ENCODE data around the gene CCDC59. TPM values are rescaled to one million over a fixed set of nuclear protein-coding genes. Genes with fewer than 3 reads are reported as not detected.
A peak's percentile ranks its signal among the peaks of the same experiment; 100 is the strongest.
"Not testable (repeated sequence)": the region's sequence is repeated elsewhere in the genome, so short reads cannot be mapped to it uniquely, and the experiment has no call there.

Gene CCDC59
- polyA plus RNA-seq, 4 donors = 40.2 to 61.7 (median 42.8) TPM

DNA sequence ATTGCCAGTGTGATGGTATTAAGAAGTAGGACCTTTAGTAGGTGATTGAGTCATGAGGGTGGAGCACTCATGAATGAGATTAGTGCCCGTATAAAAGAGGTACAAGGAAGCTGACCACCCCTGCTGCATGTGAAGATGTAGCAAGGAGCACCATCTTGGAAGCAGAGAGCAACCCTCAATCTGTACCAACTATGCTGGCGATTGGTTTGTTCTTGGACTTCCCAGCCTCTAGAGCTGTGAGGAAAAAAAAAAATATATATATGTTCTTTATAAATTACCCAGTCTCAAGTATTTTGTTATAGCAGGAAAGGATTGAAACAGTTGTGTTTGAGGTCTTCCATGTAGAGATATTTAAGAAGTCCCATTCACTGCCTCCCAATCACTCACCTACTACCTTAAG, 17.0 kb upstream of the CCDC59 start:
- H3K4me3 ChIP-seq (ENCODE audit: low read depth in 1 of 3, low read length in 3 of 3) = no peak overlapping the region
- H3K27me3 ChIP-seq (ENCODE audit: control insufficient read depth in 3 of 3, insufficient read depth in 3 of 3, low read length in 3 of 3) = no peaks in the 10 kb centered on the region
- DNase-seq (no peak), FAIRE-seq (no peak)
- H3K9me3 ChIP-seq (ENCODE audit: control insufficient read depth in 2 of 2, insufficient read depth in 1 of 2, low read depth in 1 of 2, low read length in 1 of 2) = peaks cover 0 to 14% of the 10 kb centered on the region in 2 donors
- peaks cover 0 to 7% (median 0%) of the 10 kb centered on the region in 3 donors for H3K36me3 ChIP-seq (ENCODE audit: control insufficient read depth in 3 of 3, insufficient read depth in 2 of 3, low read depth in 1 of 3, low read length in 3 of 3)
- no peak overlapping the region for H3K27ac ChIP-seq (ENCODE audit: low read depth in 1 of 3, low read length in 2 of 3)
- no peaks in the 10 kb centered on the region for H3K4me1 ChIP-seq (ENCODE audit: control insufficient read depth in 3 of 3, insufficient read depth in 2 of 3, low read depth in 1 of 3, low read length in 2 of 3)
- WGBS, 3 donors = 86 to 95% (median 89%) methylated on average over 2 of the region's 2 CpGs

DNA sequence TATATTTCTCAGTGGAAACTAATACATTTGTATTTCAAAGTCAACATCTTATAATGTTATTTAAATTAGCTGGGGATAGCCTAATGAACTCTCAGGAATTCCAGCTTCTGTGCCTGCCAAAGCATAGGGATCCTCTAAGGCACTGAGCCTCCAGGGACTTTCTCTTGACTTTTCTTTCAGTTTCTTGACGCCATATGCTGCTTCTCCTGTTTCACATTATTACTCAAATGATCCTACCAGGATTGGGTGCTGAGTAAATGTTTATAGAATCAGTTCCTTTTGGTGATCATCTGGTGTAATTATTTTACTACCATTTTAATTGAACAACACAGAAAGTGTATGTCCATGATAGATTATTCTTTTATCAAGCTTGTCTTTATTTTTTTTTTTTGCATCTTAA, 8.0 kb upstream of the CCDC59 start:
- Histone ChIP-seq H3K27ac (ENCODE audit: low read depth in 1 of 3, low read length in 2 of 3) (no peak overlapping the region), H3K4me3 (ENCODE audit: low read depth in 1 of 3, low read length in 3 of 3) (no peak overlapping the region), H3K4me1 (ENCODE audit: control insufficient read depth in 3 of 3, insufficient read depth in 2 of 3, low read depth in 1 of 3, low read length in 2 of 3) (no peaks in the 10 kb centered on the region), H3K36me3 (ENCODE audit: control insufficient read depth in 3 of 3, insufficient read depth in 2 of 3, low read depth in 1 of 3, low read length in 3 of 3) (peaks cover 0 to 7% (median 3%) of the 10 kb centered on the region in 3 donors), H3K27me3 (ENCODE audit: control insufficient read depth in 3 of 3, insufficient read depth in 3 of 3, low read length in 3 of 3) (no peaks in the 10 kb centered on the region), H3K9me3 (ENCODE audit: control insufficient read depth in 2 of 2, insufficient read depth in 1 of 2, low read depth in 1 of 2, low read length in 1 of 2) (peaks cover 0 to 2% of the 10 kb centered on the region in 2 donors)
- 53 to 75% (median 71%) methylated on average over 1 of the region's 1 CpG for WGBS, 3 donors
- FAIRE-seq = no peak
- no peak for DNase-seq

DNA sequence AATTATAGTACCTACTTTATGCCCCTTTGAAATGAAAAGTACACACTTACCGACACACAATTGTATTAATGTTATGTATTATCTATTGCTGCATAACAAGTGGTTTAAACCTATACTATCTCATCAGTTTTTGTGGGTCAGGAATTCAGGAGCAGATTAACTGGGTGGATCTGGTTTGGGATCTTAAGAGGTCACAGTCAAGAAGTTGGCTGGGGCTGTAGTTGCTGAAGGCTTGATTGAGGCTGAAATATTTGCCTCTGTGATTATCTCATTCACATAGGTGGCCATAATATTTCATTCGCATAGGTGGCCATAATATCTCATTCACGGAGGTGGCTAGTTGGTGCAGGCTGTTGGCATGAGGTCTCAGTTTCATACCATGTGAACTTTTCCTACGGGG, 5.8 kb upstream of the CCDC59 start:
- peaks cover 0 to 3% (median 3%) of the 10 kb centered on the region in 3 donors for H3K4me1 ChIP-seq (ENCODE audit: control insufficient read depth in 3 of 3, insufficient read depth in 2 of 3, low read depth in 1 of 3, low read length in 2 of 3)
- WGBS, 3 donors = 83 to 90% (median 87%) methylated on average over 4 of the region's 4 CpGs
- H3K36me3 ChIP-seq (ENCODE audit: control insufficient read depth in 3 of 3, insufficient read depth in 2 of 3, low read depth in 1 of 3, low read length in 3 of 3) = peaks cover 0 to 3% (median 0%) of the 10 kb centered on the region in 3 donors
- DNase-seq = no peak
- no peak overlapping the region for H3K27ac ChIP-seq (ENCODE audit: low read depth in 1 of 3, low read length in 2 of 3)
- FAIRE-seq = no peak
- no peak overlapping the region for H3K4me3 ChIP-seq (ENCODE audit: low read depth in 1 of 3, low read length in 3 of 3)
- H3K27me3 ChIP-seq (ENCODE audit: control insufficient read depth in 3 of 3, insufficient read depth in 3 of 3, low read length in 3 of 3) = no peaks in the 10 kb centered on the region
- no peaks in the 10 kb centered on the region for H3K9me3 ChIP-seq (ENCODE audit: control insufficient read depth in 2 of 2, insufficient read depth in 1 of 2, low read depth in 1 of 2, low read length in 1 of 2)

DNA sequence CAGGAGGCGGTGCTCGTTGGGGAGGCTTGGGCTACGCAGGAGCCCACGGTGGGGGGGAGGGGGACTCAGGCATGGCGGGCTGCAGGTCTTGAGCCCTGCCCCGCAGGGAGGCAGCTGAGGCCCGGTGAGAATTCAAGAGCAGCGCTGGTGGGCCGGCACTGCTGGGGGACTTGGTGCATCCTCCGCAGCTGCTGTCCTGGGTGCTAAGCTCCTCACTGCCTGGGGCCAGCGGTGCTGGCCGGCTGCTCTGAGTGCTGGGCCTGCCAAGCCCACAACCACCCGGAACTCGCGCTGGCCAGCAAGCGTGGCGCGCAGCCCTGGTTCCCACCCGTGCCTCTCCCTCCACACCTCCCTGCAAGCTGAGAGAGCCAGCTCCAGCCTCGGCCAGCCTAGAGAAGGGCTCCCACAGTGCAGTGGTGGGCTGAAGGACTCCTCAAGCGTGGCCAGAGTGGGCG, 3.3 kb upstream of the CCDC59 start:
- no peak for FAIRE-seq

DNA sequence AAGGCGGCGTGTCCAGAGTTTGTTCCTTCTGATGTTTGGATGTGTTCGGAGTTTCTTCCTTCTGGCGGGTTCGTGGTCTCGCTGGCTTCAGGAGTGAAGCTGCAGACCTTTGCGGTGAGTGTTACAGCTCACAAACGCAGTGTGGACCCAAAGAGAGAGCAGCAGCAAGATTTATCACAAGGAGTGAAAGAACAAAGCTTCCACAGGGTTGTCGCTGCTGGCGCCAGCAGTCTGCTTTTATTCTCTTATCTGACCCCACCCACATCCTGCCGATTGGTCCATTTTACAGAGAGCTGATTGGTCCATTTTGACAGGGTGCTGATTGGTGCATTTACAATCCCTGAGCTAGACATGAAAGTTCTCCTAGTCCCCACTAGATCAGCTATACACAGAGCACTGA, 2.6 kb upstream of the CCDC59 start:
- DNase-seq; H3K4me1 ChIP-seq (ENCODE audit: control insufficient read depth in 3 of 3, insufficient read depth in 2 of 3, low read depth in 1 of 3, low read length in 2 of 3); H3K9me3 ChIP-seq (ENCODE audit: control insufficient read depth in 2 of 2, insufficient read depth in 1 of 2, low read depth in 1 of 2, low read length in 1 of 2); H3K4me3 ChIP-seq (ENCODE audit: low read depth in 1 of 3, low read length in 3 of 3); H3K27me3 ChIP-seq (ENCODE audit: control insufficient read depth in 3 of 3, insufficient read depth in 3 of 3, low read length in 3 of 3); H3K27ac ChIP-seq (ENCODE audit: low read depth in 1 of 3, low read length in 2 of 3); FAIRE-seq; H3K36me3 ChIP-seq (ENCODE audit: control insufficient read depth in 3 of 3, insufficient read depth in 2 of 3, low read depth in 1 of 3, low read length in 3 of 3): not testable (repeated sequence)
- 95 to 98% (median 96%) methylated on average over 11 of the region's 11 CpGs for WGBS, 3 donors

More for the DNA sequence above, 3.3 kb upstream of the CCDC59 start:
- peaks cover 0 to 3% (median 0%) of the 10 kb centered on the region in 3 donors for H3K36me3 ChIP-seq (ENCODE audit: control insufficient read depth in 3 of 3, insufficient read depth in 2 of 3, low read depth in 1 of 3, low read length in 3 of 3)
- no peaks in the 10 kb centered on the region for H3K9me3 ChIP-seq (ENCODE audit: control insufficient read depth in 2 of 2, insufficient read depth in 1 of 2, low read depth in 1 of 2, low read length in 1 of 2)
- H3K27me3 ChIP-seq (ENCODE audit: control insufficient read depth in 3 of 3, insufficient read depth in 3 of 3, low read length in 3 of 3) = no peaks in the 10 kb centered on the region
- no peak for DNase-seq
- 89 to 91% (median 91%) methylated on average over 20 to 22 of the region's 22 CpGs for WGBS, 3 donors
- no peak overlapping the region for H3K4me3 ChIP-seq (ENCODE audit: low read depth in 1 of 3, low read length in 3 of 3)
- H3K4me1 ChIP-seq (ENCODE audit: control insufficient read depth in 3 of 3, insufficient read depth in 2 of 3, low read depth in 1 of 3, low read length in 2 of 3) = peaks cover 0 to 6% (median 3%) of the 10 kb centered on the region in 3 donors
- H3K27ac ChIP-seq (ENCODE audit: low read depth in 1 of 3, low read length in 2 of 3) = no peak overlapping the region

DNA sequence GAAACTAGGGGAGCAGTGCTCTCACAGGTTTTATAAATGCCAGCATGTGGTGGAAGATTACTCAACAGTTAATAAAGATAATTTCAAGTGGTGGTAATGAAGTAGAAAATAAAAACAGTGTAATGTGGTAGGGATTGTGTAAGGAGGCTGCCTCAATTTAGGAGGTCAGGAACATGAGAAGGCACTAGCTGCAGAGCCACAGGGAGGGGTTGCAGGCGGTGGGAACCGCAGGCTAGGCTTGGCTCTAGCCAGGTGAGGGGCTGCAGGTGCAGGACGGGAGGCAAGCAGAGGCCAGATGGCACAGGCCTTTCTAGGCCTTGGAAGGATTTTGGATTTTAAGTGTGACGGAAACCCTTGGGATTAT, 910 bp upstream of the CCDC59 start:
- Histone ChIP-seq H3K36me3 (ENCODE audit: control insufficient read depth in 3 of 3, insufficient read depth in 2 of 3, low read depth in 1 of 3, low read length in 3 of 3) (peaks cover 3% of the 10 kb centered on the region in 3 donors), H3K4me1 (ENCODE audit: control insufficient read depth in 3 of 3, insufficient read depth in 2 of 3, low read depth in 1 of 3, low read length in 2 of 3) (peaks cover 0 to 9% (median 3%) of the 10 kb centered on the region in 3 donors), H3K4me3 (ENCODE audit: low read depth in 1 of 3, low read length in 3 of 3) (peak overlapping the region; percentile 29 to 86 (median 85)), H3K27me3 (ENCODE audit: control insufficient read depth in 3 of 3, insufficient read depth in 3 of 3, low read length in 3 of 3) (no peaks in the 10 kb centered on the region), H3K27ac (ENCODE audit: low read depth in 1 of 3, low read length in 2 of 3) (peak overlapping the region in 2 of 3 donors; percentile 50 to 51), H3K9me3 (ENCODE audit: control insufficient read depth in 2 of 2, insufficient read depth in 1 of 2, low read depth in 1 of 2, low read length in 1 of 2) (no peaks in the 10 kb centered on the region)
- FAIRE-seq (no peak), DNase-seq (no peak)
- 7 to 10% (median 8%) methylated on average over 4 of the region's 4 CpGs for WGBS, 3 donors

DNA sequence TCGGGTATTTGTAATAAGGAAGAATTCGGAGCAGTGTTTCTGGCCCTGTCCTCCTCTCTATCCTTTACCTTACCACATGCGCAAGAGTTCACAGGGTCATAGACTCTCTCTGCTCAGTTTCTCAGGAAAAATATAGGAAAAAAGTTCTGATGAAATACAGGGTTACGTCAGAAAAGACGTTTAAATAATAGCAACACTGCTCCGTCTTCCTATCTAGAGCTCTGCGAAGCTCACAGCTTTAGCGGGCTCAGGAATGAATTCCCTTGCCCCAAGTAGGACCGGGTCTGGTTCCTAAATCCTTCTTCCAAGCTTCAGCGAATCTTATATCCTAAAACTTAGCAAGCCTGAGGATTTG, 365 bp downstream of the CCDC59 start:
- Histone ChIP-seq H3K27ac (ENCODE audit: low read depth in 1 of 3, low read length in 2 of 3) (peak overlapping the region; percentile 91 to 100 (median 97)), H3K4me3 (ENCODE audit: low read depth in 1 of 3, low read length in 3 of 3) (peak overlapping the region; percentile 78 to 86 (median 85)), H3K36me3 (ENCODE audit: control insufficient read depth in 3 of 3, insufficient read depth in 2 of 3, low read depth in 1 of 3, low read length in 3 of 3) (peaks cover 3 to 7% (median 3%) of the 10 kb centered on the region in 3 donors), H3K27me3 (ENCODE audit: control insufficient read depth in 3 of 3, insufficient read depth in 3 of 3, low read length in 3 of 3) (no peaks in the 10 kb centered on the region), H3K9me3 (ENCODE audit: control insufficient read depth in 2 of 2, insufficient read depth in 1 of 2, low read depth in 1 of 2, low read length in 1 of 2) (no peaks in the 10 kb centered on the region), H3K4me1 (ENCODE audit: control insufficient read depth in 3 of 3, insufficient read depth in 2 of 3, low read depth in 1 of 3, low read length in 2 of 3) (peaks cover 0 to 9% (median 3%) of the 10 kb centered on the region in 3 donors)
- WGBS, 3 donors = 0 to 1% (median 1%) methylated on average over 10 of the region's 10 CpGs
- FAIRE-seq (no peak), DNase-seq (peak in 1 of 2 donors; percentile 1)

DNA sequence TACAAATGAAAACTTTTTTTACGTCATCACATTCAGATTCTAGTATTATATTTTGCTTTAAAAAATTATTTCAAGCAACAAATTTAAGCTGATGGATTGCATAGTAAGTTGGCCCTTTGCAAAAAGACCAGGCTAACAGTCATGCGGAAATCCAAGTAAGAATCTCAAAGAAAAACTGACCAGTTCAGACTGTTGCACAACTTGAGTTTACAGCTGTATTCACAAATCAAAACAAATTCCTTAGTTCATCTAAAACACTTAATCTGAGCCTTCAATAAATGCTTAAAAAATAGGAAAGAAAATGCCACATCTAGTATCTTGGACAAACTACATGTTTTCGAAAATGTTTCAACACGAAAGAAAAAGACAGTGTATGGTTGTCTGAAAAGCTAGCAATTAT, 847 bp downstream of the CCDC59 start:
- WGBS, 3 donors = 23 to 45% (median 33%) methylated on average over 4 of the region's 4 CpGs
- peaks cover 3 to 9% (median 3%) of the 10 kb centered on the region in 3 donors for H3K36me3 ChIP-seq (ENCODE audit: control insufficient read depth in 3 of 3, insufficient read depth in 2 of 3, low read depth in 1 of 3, low read length in 3 of 3)
- DNase-seq (no peak), FAIRE-seq (no peak)
- no peaks in the 10 kb centered on the region for H3K27me3 ChIP-seq (ENCODE audit: control insufficient read depth in 3 of 3, insufficient read depth in 3 of 3, low read length in 3 of 3)
- peaks cover 0 to 9% (median 3%) of the 10 kb centered on the region in 3 donors for H3K4me1 ChIP-seq (ENCODE audit: control insufficient read depth in 3 of 3, insufficient read depth in 2 of 3, low read depth in 1 of 3, low read length in 2 of 3)
- no peak overlapping the region for H3K27ac ChIP-seq (ENCODE audit: low read depth in 1 of 3, low read length in 2 of 3)
- H3K4me3 ChIP-seq (ENCODE audit: low read depth in 1 of 3, low read length in 3 of 3) = peak overlapping the region; percentile 78 to 86 (median 85)
- H3K9me3 ChIP-seq (ENCODE audit: control insufficient read depth in 2 of 2, insufficient read depth in 1 of 2, low read depth in 1 of 2, low read length in 1 of 2) = no peaks in the 10 kb centered on the region

DNA sequence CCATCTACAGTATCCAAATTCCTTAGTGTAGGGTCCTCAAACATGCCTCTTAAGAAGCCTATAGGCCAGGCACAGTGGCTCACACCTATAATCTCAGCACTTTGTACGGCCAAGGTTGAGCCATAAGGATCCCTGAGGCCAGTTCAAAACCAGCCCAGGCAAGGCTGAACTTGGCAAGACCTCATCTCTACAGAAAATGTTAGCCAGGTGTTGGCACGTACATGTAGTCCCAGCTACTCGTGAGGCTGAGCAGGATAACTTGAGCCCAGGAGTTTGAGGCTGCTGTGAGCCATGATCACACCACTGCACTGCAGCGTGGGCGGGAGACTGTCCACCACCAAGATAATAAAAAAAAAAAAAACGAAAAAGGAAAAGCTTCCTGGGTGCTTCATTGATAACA, 6.8 kb downstream of the CCDC59 start:
- Histone ChIP-seq H3K27ac (ENCODE audit: low read depth in 1 of 3, low read length in 2 of 3) (no peak overlapping the region), H3K4me1 (ENCODE audit: control insufficient read depth in 3 of 3, insufficient read depth in 2 of 3, low read depth in 1 of 3, low read length in 2 of 3) (peaks cover 0 to 3% (median 0%) of the 10 kb centered on the region in 3 donors), H3K36me3 (ENCODE audit: control insufficient read depth in 3 of 3, insufficient read depth in 2 of 3, low read depth in 1 of 3, low read length in 3 of 3) (peaks cover 3 to 10% (median 7%) of the 10 kb centered on the region in 3 donors), H3K4me3 (ENCODE audit: low read depth in 1 of 3, low read length in 3 of 3) (no peak overlapping the region), H3K27me3 (ENCODE audit: control insufficient read depth in 3 of 3, insufficient read depth in 3 of 3, low read length in 3 of 3) (no peaks in the 10 kb centered on the region), H3K9me3 (ENCODE audit: control insufficient read depth in 2 of 2, insufficient read depth in 1 of 2, low read depth in 1 of 2, low read length in 1 of 2) (no peaks in the 10 kb centered on the region)
- DNase-seq (no peak), FAIRE-seq (no peak)
- 82 to 92% (median 88%) methylated on average over 6 of the region's 6 CpGs for WGBS, 3 donors
